ENCODE measurements around the gene MVD. TPM values are rescaled to one million over a fixed set of nuclear protein-coding genes. Genes with fewer than 3 reads are reported as not detected.

The MVD gene
- total RNA-seq, 1 donor from 2014 or later: 40.0 TPM

DNA sequence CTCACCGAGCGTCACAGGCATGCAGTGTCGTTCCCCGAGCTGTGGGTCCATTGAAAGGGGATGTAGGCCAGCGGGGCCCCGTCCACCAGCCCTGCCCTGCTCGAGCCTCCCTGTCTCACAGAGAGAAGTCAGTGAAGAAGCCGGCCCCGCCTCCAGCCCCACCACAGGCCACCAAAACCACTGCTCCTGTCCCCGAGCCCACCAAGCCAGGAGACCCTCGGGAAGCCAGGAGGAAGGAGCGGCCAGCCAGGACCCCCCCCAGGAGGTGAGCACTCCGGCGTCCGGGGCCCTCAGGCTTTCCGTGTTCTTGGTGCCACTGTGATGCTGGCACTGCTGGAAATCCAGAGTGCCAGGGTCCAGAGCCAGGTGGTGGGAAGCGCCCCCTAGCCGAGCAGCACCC is 38.4 kb downstream of the MVD start:
- TF ChIP-seq, protein P1, sequence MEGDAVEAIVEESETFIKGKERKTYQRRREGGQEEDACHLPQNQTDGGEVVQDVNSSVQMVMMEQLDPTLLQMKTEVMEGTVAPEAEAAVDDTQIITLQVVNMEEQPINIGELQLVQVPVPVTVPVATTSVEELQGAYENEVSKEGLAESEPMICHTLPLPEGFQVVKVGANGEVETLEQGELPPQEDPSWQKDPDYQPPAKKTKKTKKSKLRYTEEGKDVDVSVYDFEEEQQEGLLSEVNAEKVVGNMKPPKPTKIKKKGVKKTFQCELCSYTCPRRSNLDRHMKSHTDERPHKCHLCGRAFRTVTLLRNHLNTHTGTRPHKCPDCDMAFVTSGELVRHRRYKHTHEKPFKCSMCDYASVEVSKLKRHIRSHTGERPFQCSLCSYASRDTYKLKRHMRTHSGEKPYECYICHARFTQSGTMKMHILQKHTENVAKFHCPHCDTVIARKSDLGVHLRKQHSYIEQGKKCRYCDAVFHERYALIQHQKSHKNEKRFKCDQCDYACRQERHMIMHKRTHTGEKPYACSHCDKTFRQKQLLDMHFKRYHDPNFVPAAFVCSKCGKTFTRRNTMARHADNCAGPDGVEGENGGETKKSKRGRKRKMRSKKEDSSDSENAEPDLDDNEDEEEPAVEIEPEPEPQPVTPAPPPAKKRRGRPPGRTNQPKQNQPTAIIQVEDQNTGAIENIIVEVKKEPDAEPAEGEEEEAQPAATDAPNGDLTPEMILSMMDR (IDR thresholded peaks at IDR 0.05): no peak

DNA sequence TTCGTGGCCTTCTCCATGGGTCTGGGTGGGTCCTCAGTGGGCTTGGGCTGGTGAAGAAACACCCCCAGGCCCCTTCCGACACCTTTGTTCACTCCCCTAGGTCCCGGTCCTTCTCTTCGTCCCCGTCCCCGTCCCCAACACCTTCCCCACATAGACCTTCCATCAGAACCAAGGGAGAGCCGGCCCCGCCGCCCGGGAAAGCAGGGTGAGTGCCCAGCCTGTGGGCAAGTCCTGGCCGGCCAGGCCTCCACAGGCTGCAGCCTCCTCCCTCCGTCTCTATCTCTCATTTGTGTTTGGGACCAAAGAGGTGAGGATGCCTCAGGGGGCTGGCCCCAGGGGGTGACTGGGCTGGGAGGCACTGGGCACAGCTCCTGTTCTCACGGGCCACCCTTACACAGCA is 39.0 kb downstream of the MVD start:
- peak; percentile 80 for DNase-seq (ENCODE audit: low spot score)
- Mint-ChIP-seq H3K27me3 (ENCODE audit: low read depth) (no peaks in the 10 kb centered on the region), H3K9me3 (ENCODE audit: low read depth) (no peaks in the 10 kb centered on the region), H3K27ac (ENCODE audit: unreplicated experiment) (no peak overlapping the region), H3K4me3 (ENCODE audit: unreplicated experiment) (no peak overlapping the region), H3K36me3 (ENCODE audit: low read depth) (peaks cover 11% of the 10 kb centered on the region), H3K4me1 (ENCODE audit: low read depth) (no peaks in the 10 kb centered on the region)
- TF ChIP-seq, protein P1 (IDR thresholded peaks at IDR 0.05): no peak

More for the DNA sequence above, 38.4 kb downstream of the MVD start:
- Mint-ChIP-seq H3K36me3 (ENCODE audit: low read depth) (peaks cover 11% of the 10 kb centered on the region), H3K4me3 (ENCODE audit: unreplicated experiment) (no peak overlapping the region), H3K4me1 (ENCODE audit: low read depth) (no peaks in the 10 kb centered on the region), H3K9me3 (ENCODE audit: low read depth) (no peaks in the 10 kb centered on the region), H3K27ac (ENCODE audit: unreplicated experiment) (no peak overlapping the region), H3K27me3 (ENCODE audit: low read depth) (no peaks in the 10 kb centered on the region)
- no peak for DNase-seq (ENCODE audit: low spot score)

DNA sequence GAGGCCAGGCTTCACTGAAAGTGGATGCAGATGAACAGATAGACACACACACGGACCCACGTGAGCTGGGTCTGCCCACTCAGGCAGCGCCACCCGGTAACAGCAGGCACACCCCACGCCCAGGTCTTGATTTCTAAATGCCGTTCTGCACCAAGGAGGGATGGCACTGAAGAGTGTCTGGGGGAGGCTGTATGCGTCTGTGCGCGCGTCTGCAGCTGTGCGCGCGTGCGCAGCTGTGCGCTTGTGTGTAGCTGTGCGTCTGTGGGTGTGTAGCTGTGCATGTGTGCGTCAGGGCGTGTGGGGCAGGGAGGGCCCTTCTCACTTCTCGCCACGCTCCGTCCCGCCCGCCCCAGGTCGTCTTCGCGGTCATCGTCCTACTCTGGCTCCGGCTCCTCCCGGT is 40.0 kb downstream of the MVD start:
- no peak for DNase-seq (ENCODE audit: low spot score)
- H3K36me3 Mint-ChIP-seq (ENCODE audit: low read depth): peaks cover 11% of the 10 kb centered on the region
- H3K4me3 Mint-ChIP-seq (ENCODE audit: unreplicated experiment): no peak overlapping the region
- TF ChIP-seq, protein P1 (IDR thresholded peaks at IDR 0.05): no peak
- H3K27me3 Mint-ChIP-seq (ENCODE audit: low read depth): no peaks in the 10 kb centered on the region
- H3K9me3 Mint-ChIP-seq (ENCODE audit: low read depth): no peaks in the 10 kb centered on the region
- no peak overlapping the region for H3K27ac Mint-ChIP-seq (ENCODE audit: unreplicated experiment)
- peaks cover 3% of the 10 kb centered on the region for H3K4me1 Mint-ChIP-seq (ENCODE audit: low read depth)

DNA sequence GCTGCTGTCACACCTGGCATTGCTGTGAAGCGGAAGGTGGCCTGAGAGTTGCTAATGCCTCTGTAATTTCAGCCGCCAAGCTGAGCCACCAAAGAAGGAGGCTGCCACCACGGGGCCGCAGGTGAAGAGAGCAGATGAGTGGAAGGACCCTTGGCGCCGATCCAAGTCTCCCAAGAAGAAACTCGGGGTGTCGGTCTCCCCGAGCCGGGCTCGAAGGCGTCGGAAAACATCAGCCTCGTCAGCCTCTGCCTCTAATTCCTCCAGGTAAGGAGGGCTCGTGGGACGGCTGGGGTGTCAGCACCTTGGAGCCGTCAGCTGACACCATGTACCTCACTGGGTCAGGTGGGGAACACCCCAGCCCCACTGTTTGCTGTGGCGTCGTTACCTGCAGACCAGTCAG is 40.8 kb downstream of the MVD start:
- Mint-ChIP-seq H3K36me3 (ENCODE audit: low read depth) (peaks cover 7% of the 10 kb centered on the region), H3K9me3 (ENCODE audit: low read depth) (no peaks in the 10 kb centered on the region), H3K4me3 (ENCODE audit: unreplicated experiment) (no peak overlapping the region), H3K27me3 (ENCODE audit: low read depth) (no peaks in the 10 kb centered on the region), H3K27ac (ENCODE audit: unreplicated experiment) (no peak overlapping the region), H3K4me1 (ENCODE audit: low read depth) (peaks cover 3% of the 10 kb centered on the region)
- no peak for DNase-seq (ENCODE audit: low spot score)
- TF ChIP-seq, protein P1 (IDR thresholded peaks at IDR 0.05): no peak

DNA sequence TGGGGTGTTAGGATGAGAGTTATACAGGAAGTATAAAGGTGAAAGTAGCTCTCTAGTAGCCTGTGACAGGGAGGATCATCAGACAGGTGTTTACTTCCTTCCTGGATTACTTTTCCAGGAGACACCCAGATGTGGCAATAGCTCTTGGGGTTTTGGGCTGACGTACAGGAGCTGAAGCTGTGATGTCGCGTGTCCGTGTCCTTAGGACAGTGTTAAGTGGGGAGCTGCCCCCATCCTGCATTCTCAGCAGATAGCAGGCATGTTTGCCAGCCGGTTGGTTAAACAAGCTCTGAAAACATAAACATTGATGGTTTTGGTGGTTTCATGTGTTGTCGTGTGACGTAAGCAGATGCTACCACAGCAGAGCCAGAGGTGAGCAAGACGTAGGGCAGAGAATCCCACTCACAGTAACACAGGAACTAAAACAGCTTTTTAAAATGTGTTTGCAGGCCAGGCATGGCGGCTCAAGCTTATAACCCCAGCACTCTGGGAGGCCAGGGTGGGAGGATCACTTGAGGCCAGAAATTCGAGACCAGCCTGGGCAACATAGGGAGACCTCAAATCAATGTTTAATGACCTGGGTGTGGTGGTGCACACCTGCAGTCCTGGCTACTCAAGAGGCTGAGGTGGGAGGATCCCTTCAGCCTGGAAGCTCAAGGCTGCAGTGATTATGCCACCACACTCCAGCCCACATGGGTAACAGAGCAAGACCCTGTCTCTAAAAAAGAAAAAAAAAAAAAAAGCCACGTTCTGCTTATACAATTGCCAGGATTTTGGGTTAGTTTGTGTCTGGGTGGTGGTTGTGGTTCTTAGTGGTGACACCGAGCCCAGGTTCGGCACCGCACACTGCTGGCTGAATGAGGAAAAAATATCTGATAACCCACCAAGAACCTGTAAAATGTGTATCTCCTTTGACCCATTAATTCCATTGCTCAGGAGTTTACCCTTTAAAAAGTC is 42.8 kb downstream of the MVD start:
- Mint-ChIP-seq H3K36me3 (ENCODE audit: low read depth) (peaks cover 8% of the 10 kb centered on the region), H3K4me1 (ENCODE audit: low read depth) (peaks cover 6% of the 10 kb centered on the region), H3K9me3 (ENCODE audit: low read depth) (no peaks in the 10 kb centered on the region), H3K27ac (ENCODE audit: unreplicated experiment) (no peak overlapping the region), H3K27me3 (ENCODE audit: low read depth) (no peaks in the 10 kb centered on the region), H3K4me3 (ENCODE audit: unreplicated experiment) (no peak overlapping the region)
- no peak for DNase-seq (ENCODE audit: low spot score)
- TF ChIP-seq, protein P1 (IDR thresholded peaks at IDR 0.05): no peak

All from chondrocyte (in vitro differentiated cells).